ENCODE data around the gene RNF207. TPM values are rescaled to one million over a fixed set of nuclear protein-coding genes. Genes with fewer than 3 reads are reported as not detected.

Gene RNF207
- total RNA-seq, 2 donors from 2014 or later: 28.9 to 53.0 TPM

- peaks cover 9% of the 10 kb centered on the region for H3K36me3 ChIP-seq
- peaks cover 0 to 11% of the 10 kb centered on the region in 2 donors for H3K4me1 ChIP-seq
- no peaks in the 10 kb centered on the region for H3K9me3 ChIP-seq
- no peak for TF ChIP-seq CTCF (IDR thresholded peaks at IDR 0.05)
- no peak for DNase-seq (ENCODE audit: low spot score)
- no peaks in the 10 kb centered on the region for H3K27me3 ChIP-seq
- no peak overlapping the region for H3K4me3 ChIP-seq
- no peak overlapping the region for H3K27ac ChIP-seq
These were observed 47.5 kb downstream of the RNF207 start for GRCh38 chr1:6253380-6253779.

GRCh38 chr1:6254691-6255090 lies 48.8 kb downstream of the RNF207 start:
- H3K4me3 ChIP-seq: no peak overlapping the region
- peaks cover 0 to 13% of the 10 kb centered on the region in 2 donors for H3K4me1 ChIP-seq
- TF ChIP-seq CTCF (IDR thresholded peaks at IDR 0.05): no peak
- no peaks in the 10 kb centered on the region for H3K27me3 ChIP-seq
- DNase-seq (ENCODE audit: low spot score): no peak
- H3K36me3 ChIP-seq: peaks cover 9% of the 10 kb centered on the region
- no peak overlapping the region for H3K27ac ChIP-seq
- no peaks in the 10 kb centered on the region for H3K9me3 ChIP-seq

- Histone ChIP-seq H3K27me3 (no peaks in the 10 kb centered on the region), H3K27ac (no peak overlapping the region), H3K9me3 (no peaks in the 10 kb centered on the region), H3K36me3 (peaks cover 9% of the 10 kb centered on the region), H3K4me3 (no peak overlapping the region), H3K4me1 (peaks cover 0 to 23% of the 10 kb centered on the region in 2 donors)
- no peak for TF ChIP-seq CTCF (IDR thresholded peaks at IDR 0.05)
- DNase-seq (ENCODE audit: low spot score): no peak
These were observed 50.7 kb downstream of the RNF207 start for GRCh38 chr1:6256645-6257044.

- no peaks in the 10 kb centered on the region for H3K27me3 ChIP-seq
- H3K27ac ChIP-seq: no peak overlapping the region
- no peaks in the 10 kb centered on the region for H3K9me3 ChIP-seq
- H3K4me1 ChIP-seq: peaks cover 0 to 32% of the 10 kb centered on the region in 2 donors
- TF ChIP-seq CTCF (IDR thresholded peaks at IDR 0.05): no peak
- no peak overlapping the region for H3K4me3 ChIP-seq
- no peak for DNase-seq (ENCODE audit: low spot score)
- H3K36me3 ChIP-seq: peaks cover 9% of the 10 kb centered on the region
These were observed 51.7 kb downstream of the RNF207 start for GRCh38 chr1:6257541-6258069.

- no peak overlapping the region for H3K4me3 ChIP-seq
- no peaks in the 10 kb centered on the region for H3K27me3 ChIP-seq
- no peak for TF ChIP-seq CTCF (IDR thresholded peaks at IDR 0.05)
- DNase-seq (ENCODE audit: low spot score): no peak
- no peak overlapping the region for H3K27ac ChIP-seq
- H3K9me3 ChIP-seq: no peaks in the 10 kb centered on the region
- H3K36me3 ChIP-seq: peaks cover 5% of the 10 kb centered on the region
- peaks cover 0 to 43% of the 10 kb centered on the region in 2 donors for H3K4me1 ChIP-seq
These were observed 52.8 kb downstream of the RNF207 start for GRCh38 chr1:6258675-6259074.
